Muscle layer of duodenum (tissue), 2 donors: ENCODE data around the gene KRTAP9-7.

Experiments used
- H3K27ac ChIP-seq: one replicate; pipeline ENCODE4 v1.7.0; 2013; ENCODE audit warnings: mild to moderate bottlenecking, low read length
- H3K27me3 ChIP-seq: one replicate; pipeline ENCODE4 v1.7.0; 2013; ENCODE audit warnings: low read depth, mild to moderate bottlenecking, control low read depth, low read length
- H3K36me3 ChIP-seq, 2 donors: one replicate each; pipeline ENCODE4 v1.7.0; 2013; ENCODE audit warnings: low read length in 2 of 2, control low read depth in 1 of 2, mild to moderate bottlenecking in 1 of 2; ENCODE audit not compliant: insufficient read depth in 2 of 2, control insufficient read depth in 1 of 2
- H3K4me1 ChIP-seq, 2 donors: one replicate each; pipeline ENCODE4 v1.7.0; 2013; ENCODE audit warnings: low read length in 2 of 2, mild to moderate bottlenecking in 2 of 2, control low read depth in 1 of 2, moderate library complexity in 1 of 2; ENCODE audit not compliant: insufficient read depth in 2 of 2, control insufficient read depth in 1 of 2
- H3K4me3 ChIP-seq, 2 donors: one replicate each; pipeline ENCODE4 v1.7.0; 2013; ENCODE audit warnings: low read length in 2 of 2, low read depth in 1 of 2, mild to moderate bottlenecking in 1 of 2
- H3K9me3 ChIP-seq, 2 donors: one replicate each; pipeline ENCODE4 v1.7.0; 2013; ENCODE audit warnings: low read length in 2 of 2, control low read depth in 1 of 2, mild to moderate bottlenecking in 1 of 2; ENCODE audit not compliant: control insufficient read depth in 1 of 2
- donor health status: healthy.

The KRTAP9-7 gene

GRCh38 chr17:41308251-41308917 is 32.9 kb downstream of the KRTAP9-7 start:
- Histone ChIP-seq H3K27ac (no peak overlapping the region), H3K27me3 (peaks cover 4% of the 10 kb centered on the region), H3K4me3 (peak overlapping the region in 1 of 2 donors; percentile 14), H3K36me3 (no peaks in the 10 kb centered on the region), H3K4me1 (no peaks in the 10 kb centered on the region), H3K9me3 (no peaks in the 10 kb centered on the region)

- Histone ChIP-seq H3K27ac (no peak within 1 kb of the TSS), H3K4me1 (no peaks in the 10 kb centered on the region), H3K4me3 (peak within 1 kb of the TSS in 1 of 2 donors; percentile 14), H3K9me3 (no peaks in the 10 kb centered on the region), H3K36me3 (no peaks in the 10 kb centered on the region), H3K27me3 (peaks cover 4% of the 10 kb centered on the region)
Measured at GRCh38 chr17:41308918-41309359, 33.4 kb downstream of the KRTAP9-7 start, which contains the start of gene KRTAP16-1. KRTAP16-1 (minus strand) TSS chr17:41309309; CDS start chr17:41309253, 56 bp downstream.

- Histone ChIP-seq H3K4me1 (no peaks in the 10 kb centered on the region), H3K36me3 (no peaks in the 10 kb centered on the region), H3K9me3 (no peaks in the 10 kb centered on the region), H3K4me3 (no peak overlapping the region), H3K27me3 (peaks cover 4% of the 10 kb centered on the region), H3K27ac (no peak overlapping the region)
Measured at GRCh38 chr17:41311111-41311510, 35.6 kb downstream of the KRTAP9-7 start.

DNA sequence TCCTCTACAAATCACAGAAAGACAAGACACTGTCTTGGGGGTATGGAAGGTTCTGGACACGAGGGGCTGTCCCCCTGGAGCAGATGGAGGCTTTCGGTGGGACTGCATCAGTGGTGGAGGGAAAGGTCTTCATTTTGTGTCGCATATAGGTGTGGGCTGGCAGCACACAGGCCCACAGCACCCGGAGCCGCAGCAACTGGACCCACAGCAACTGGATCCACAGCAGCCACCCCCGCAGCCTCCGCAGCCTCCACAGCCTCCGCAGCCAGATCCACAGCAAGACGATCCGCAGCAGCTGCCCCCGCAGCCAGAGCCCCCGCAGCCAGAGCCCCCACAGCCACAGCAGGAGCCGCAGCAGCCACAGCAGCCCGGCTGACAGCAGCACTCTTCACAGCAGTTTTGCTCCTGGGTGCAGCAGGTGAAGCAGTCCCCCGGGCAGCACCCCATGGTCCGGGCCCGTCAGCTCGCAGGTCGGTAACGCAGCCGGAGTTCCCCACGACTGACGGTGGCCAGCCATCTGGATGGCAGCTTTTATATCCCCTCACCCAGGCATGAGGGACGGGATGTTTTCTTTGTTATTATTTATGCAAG is 39.8 kb downstream of the KRTAP9-7 start, which contains the start of gene KRTAP17-1:
TSS of gene KRTAP17-1 (minus strand) at position 507 of the 591 bp plus-strand sequence. CDS start at position 447, 60 bp downstream.
- Histone ChIP-seq H3K9me3 (peaks cover 0 to 6% of the 10 kb centered on the region in 2 donors), H3K4me1 (no peaks in the 10 kb centered on the region), H3K27ac (no peak within 1 kb of the TSS), H3K4me3 (no peak within 1 kb of the TSS), H3K27me3 (no peaks in the 10 kb centered on the region), H3K36me3 (no peaks in the 10 kb centered on the region)

DNA sequence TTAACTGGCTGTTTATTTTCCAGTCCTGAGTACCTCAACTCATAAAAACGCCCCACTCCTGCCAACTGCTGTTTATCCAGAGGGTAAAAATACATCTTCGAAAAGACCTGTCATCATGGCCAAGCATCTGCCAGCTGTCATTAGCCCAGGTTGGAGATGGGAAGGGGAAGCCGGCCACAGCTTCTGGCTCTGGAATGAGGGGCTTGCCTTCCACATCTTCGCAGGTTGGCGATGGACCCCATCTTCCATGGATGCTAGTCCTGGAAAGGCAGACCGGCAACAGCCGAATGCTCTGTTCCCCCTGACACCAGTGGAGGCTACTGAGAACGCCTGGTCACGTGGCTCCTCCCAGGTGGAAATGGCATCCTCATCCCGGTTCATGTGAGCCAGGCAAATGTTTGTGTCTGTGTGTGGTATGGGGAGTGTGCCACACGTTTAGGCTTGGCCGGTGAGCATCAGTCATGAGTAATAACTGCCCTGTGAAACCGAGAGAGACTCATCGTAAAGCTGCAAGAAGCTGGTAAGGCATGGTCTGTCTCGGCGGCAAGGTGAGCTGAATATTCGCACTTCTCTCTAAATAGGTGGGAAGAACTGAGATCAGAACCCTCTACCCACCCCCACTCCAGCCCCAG is 40.4 kb downstream of the KRTAP9-7 start:
- no peaks in the 10 kb centered on the region for H3K27me3 ChIP-seq
- no peak overlapping the region for H3K27ac ChIP-seq
- peaks cover 0 to 10% of the 10 kb centered on the region in 2 donors for H3K9me3 ChIP-seq
- no peaks in the 10 kb centered on the region for H3K36me3 ChIP-seq
- H3K4me3 ChIP-seq: no peak overlapping the region
- H3K4me1 ChIP-seq: no peaks in the 10 kb centered on the region

DNA sequence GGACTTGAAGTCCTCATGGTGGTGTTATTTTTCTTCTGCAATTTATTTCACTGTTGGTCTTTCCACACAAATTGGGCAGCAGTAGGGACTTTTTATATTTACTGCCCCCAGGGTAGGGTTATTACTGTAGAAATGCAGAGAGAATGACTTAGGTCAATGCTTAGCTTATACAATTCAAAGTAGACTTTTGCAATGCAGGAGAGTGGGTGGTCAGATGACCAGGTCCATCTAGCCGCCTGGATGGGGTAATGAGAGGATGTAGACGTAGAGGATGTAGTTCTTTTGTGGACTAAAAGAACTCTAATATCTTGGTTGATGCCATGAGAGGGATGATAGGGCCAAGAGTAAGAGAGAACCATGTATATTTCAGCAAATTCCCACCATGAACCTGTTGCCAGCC is 42.7 kb downstream of the KRTAP9-7 start:
- H3K27ac ChIP-seq: no peak overlapping the region

GRCh38 chr17:41322094-41322902 is 46.8 kb downstream of the KRTAP9-7 start:
- no peaks in the 10 kb centered on the region for H3K27me3 ChIP-seq
- no peaks in the 10 kb centered on the region for H3K4me1 ChIP-seq
- H3K4me3 ChIP-seq: no peak overlapping the region
- no peaks in the 10 kb centered on the region for H3K36me3 ChIP-seq
- H3K27ac ChIP-seq: no peak overlapping the region
- peaks cover 0 to 10% of the 10 kb centered on the region in 2 donors for H3K9me3 ChIP-seq

More for the DNA sequence above, 42.7 kb downstream of the KRTAP9-7 start:
- Histone ChIP-seq H3K27me3 (no peaks in the 10 kb centered on the region), H3K9me3 (peaks cover 0 to 10% of the 10 kb centered on the region in 2 donors), H3K4me3 (no peak overlapping the region), H3K4me1 (no peaks in the 10 kb centered on the region), H3K36me3 (no peaks in the 10 kb centered on the region)

GRCh38 chr17:41322903-41323895 is 47.7 kb downstream of the KRTAP9-7 start:
- H3K9me3 ChIP-seq: peaks cover 0 to 10% of the 10 kb centered on the region in 2 donors
- no peak overlapping the region for H3K27ac ChIP-seq
- H3K4me1 ChIP-seq: no peaks in the 10 kb centered on the region
- H3K36me3 ChIP-seq: no peaks in the 10 kb centered on the region
- H3K27me3 ChIP-seq: no peaks in the 10 kb centered on the region
- H3K4me3 ChIP-seq: no peak overlapping the region

GRCh38 chr17:41324180-41325075 is 48.9 kb downstream of the KRTAP9-7 start:
- H3K4me1 ChIP-seq: no peaks in the 10 kb centered on the region
- H3K27ac ChIP-seq: no peak overlapping the region
- H3K27me3 ChIP-seq: no peaks in the 10 kb centered on the region
- no peaks in the 10 kb centered on the region for H3K36me3 ChIP-seq
- H3K9me3 ChIP-seq: peaks cover 0 to 10% of the 10 kb centered on the region in 2 donors
- H3K4me3 ChIP-seq: no peak overlapping the region
